Transverse colon (tissue), 4 donors: ENCODE measurements around the gene TSPO2. TPM values are rescaled to one million over a fixed set of nuclear protein-coding genes. Genes with fewer than 3 reads are reported as not detected.

Source experiments
- DNase-seq: peaks from one replicate; pipeline ENCODE4 v3.0.0-alpha.2; 2019
- H3K27ac ChIP-seq, 4 donors: fragments of 200-600 bp; sonication (generic); 2 replicates each; pipeline ENCODE4 v1.5.1; 2016 to 2018; ENCODE audit warnings: inconsistent platforms in 4 of 4
- H3K27me3 ChIP-seq: fragments of 200-600 bp; sonication (generic); 2 replicates; pipeline ENCODE4 v1.5.1; 2017; ENCODE audit warnings: inconsistent platforms
- H3K36me3 ChIP-seq, 4 donors: fragments of 200-600 bp; sonication (generic); 2 replicates each; pipeline ENCODE4 v1.5.1; 2017 to 2019; ENCODE audit warnings: inconsistent platforms in 4 of 4
- H3K4me1 ChIP-seq, 4 donors: fragments of 200-600 bp; sonication (generic); 2 replicates each; pipeline ENCODE4 v1.5.1; 2017 to 2020; ENCODE audit warnings: inconsistent platforms in 4 of 4
- H3K4me3 ChIP-seq, 4 donors: fragments of 200-600 bp; sonication (generic); 1 replicate in 1 of 4; 2 replicates in 3 of 4; pipeline versions ENCODE4 v1.5.1 to v1.6.1; 2017 to 2019; ENCODE audit warnings: inconsistent platforms in 4 of 4
- H3K9me3 ChIP-seq, 2 donors: fragments of 200-600 bp; sonication (generic); 2 replicates each; pipeline ENCODE4 v1.5.1; 2017 to 2019; ENCODE audit warnings: inconsistent platforms in 2 of 2
- CTCF ChIP-seq, 5 experiments: fragments of 200-600 bp in 3 of 5; fragments of 450-650 bp in 2 of 5; sonication (generic) in 3 of 5; IDR thresholded peaks; 1 replicate in 2 of 5; 2 replicates in 3 of 5; pipeline ENCODE4 v1.5.1; 2016 to 2017; ENCODE audit warnings: antibody characterized with exemption in 5 of 5, inconsistent platforms in 3 of 5, mild to moderate bottlenecking in 2 of 5, moderate library complexity in 1 of 5
- EP300 ChIP-seq: sonication (generic); formaldehyde crosslinking; IDR thresholded peaks from one replicate; pipeline ENCODE4 v1.6.1; 2017; ENCODE audit warnings: antibody characterized with exemption, low read depth
- POLR2A ChIP-seq: fragments of 450-650 bp; IDR thresholded peaks from one replicate; pipeline ENCODE4 v1.6.1; 2016; ENCODE audit warnings: antibody characterized with exemption, mild to moderate bottlenecking, moderate library complexity
- POLR2AphosphoS5 ChIP-seq, 3 donors: sonication (generic); formaldehyde crosslinking; IDR thresholded peaks; one replicate each; pipeline ENCODE4 v1.6.1; 2016; ENCODE audit warnings: antibody characterized with exemption in 3 of 3
- WGBS, 2 donors: methylation state at CpG; one replicate each; pipeline ENCODE4 v1.1.5; 2018; ENCODE audit warnings: low coverage in 1 of 2; 5-methylcytosine and 5-hydroxymethylcytosine counted together
- in situ Hi-C, 4 donors: fragments of 200-750 bp; cut with MboI; loops; one replicate each; pipeline versions ENCODE4 v1.15.0 to v1.15.1; 2017; ENCODE audit warnings: low sequenced_read_pairs in 3 of 4, low pct_ligation_motif_present in 1 of 4, low pct_unique_long_range_greater_than_20kb in 1 of 4
- intact Hi-C: fragments of 100-400 bp; cut with DNase I; formaldehyde crosslinking; loops from one replicate; pipeline ENCODE4 v1.15.1; 2023; ENCODE audit warnings: low total_unique reads
- total RNA-seq, 4 donors: library from RNA; depleted of rRNA; stranded (reverse); fragments of >200 nt; gene quantifications; one replicate each; pipeline ENCODE4 v1.1.0, GENCODE V29; 2016

Gene TSPO2
- total RNA-seq, 4 donors from 2014 or later = not detected

GRCh38 chr6:41027241-41027640, 15.0 kb upstream of the TSPO2 start:
- in situ Hi-C loops = loop anchor here in 3 of 4 donors (10.0 to 25.0 kb wide), 3 partner anchors 132 to 1665 kb away; no protein-coding TSS in a partner anchor
- Histone ChIP-seq H3K36me3 (no peaks in the 10 kb centered on the region), H3K4me3 (peak overlapping the region in 3 of 4 donors; percentile 34 to 52 (median 46)), H3K9me3 (no peaks in the 10 kb centered on the region), H3K27ac (peak overlapping the region in 3 of 4 donors; percentile 70 to 73 (median 71)), H3K4me1 (peaks cover 9 to 20% (median 12%) of the 10 kb centered on the region in 4 donors), H3K27me3 (no peaks in the 10 kb centered on the region)
- no peak for TF ChIP-seq POLR2A
- no peak for TF ChIP-seq CTCF (IDR thresholded peaks at IDR 0.05)
- TF ChIP-seq EP300 = no peak
- TF ChIP-seq POLR2AphosphoS5 (IDR thresholded peaks at IDR 0.05) = no peak
- WGBS, 2 donors = 40 to 42% methylated on average over 4 of the region's 4 CpGs
- intact Hi-C loops = no loop called here
- no peak for DNase-seq

GRCh38 chr6:41027799-41028560, 14.3 kb upstream of the TSPO2 start:
- Histone ChIP-seq H3K27ac (peak overlapping the region; percentile 9 to 73 (median 70)), H3K4me1 (peaks cover 9 to 20% (median 12%) of the 10 kb centered on the region in 4 donors), H3K36me3 (no peaks in the 10 kb centered on the region), H3K4me3 (peak overlapping the region; percentile 0 to 52 (median 40)), H3K9me3 (no peaks in the 10 kb centered on the region), H3K27me3 (no peaks in the 10 kb centered on the region)
- peak; percentile 26 for TF ChIP-seq POLR2A
- TF ChIP-seq EP300 = no peak
- TF ChIP-seq POLR2AphosphoS5 (IDR thresholded peaks at IDR 0.05) = peak in 2 of 3 donors; percentile 30
- TF ChIP-seq CTCF (IDR thresholded peaks at IDR 0.05) = peak; percentile 97 to 99 (median 99)
- DNase-seq = peak; percentile 88
- in situ Hi-C loops (loop anchor here in 3 of 4 donors (10.0 to 25.0 kb wide), 3 partner anchors 133 to 1666 kb away; no protein-coding TSS in a partner anchor), intact Hi-C loops (no loop called here)
- 10 to 11% methylated on average over 2 to 45 of the region's 45 CpGs for WGBS, 2 donors

- peak overlapping the region; percentile 9 to 73 (median 70) for H3K27ac ChIP-seq
- no peaks in the 10 kb centered on the region for H3K36me3 ChIP-seq
- no peaks in the 10 kb centered on the region for H3K9me3 ChIP-seq
- intact Hi-C loops = no loop called here
- in situ Hi-C loops = loop anchor here in 3 of 4 donors (10.0 to 25.0 kb wide), 3 partner anchors 134 to 1666 kb away; no protein-coding TSS in a partner anchor
- TF ChIP-seq POLR2AphosphoS5 (IDR thresholded peaks at IDR 0.05) = no peak
- no peak for TF ChIP-seq POLR2A
- TF ChIP-seq CTCF (IDR thresholded peaks at IDR 0.05) = no peak
- no peak for TF ChIP-seq EP300
- WGBS, 2 donors = 66 to 79% methylated on average over 3 to 13 of the region's 13 CpGs
- no peak for DNase-seq
- peaks cover 9 to 20% (median 12%) of the 10 kb centered on the region in 4 donors for H3K4me1 ChIP-seq
- H3K27me3 ChIP-seq = no peaks in the 10 kb centered on the region
- peak overlapping the region; percentile 0 to 52 (median 40) for H3K4me3 ChIP-seq
These were observed 13.5 kb upstream of the TSPO2 start for GRCh38 chr6:41028561-41029412.

GRCh38 chr6:41032830-41033229, 9.4 kb upstream of the TSPO2 start:
- 91% methylated on average over 15 of the region's 15 CpGs; no CpG with 5 or more reads in 1 of the 2 donors for WGBS, 2 donors
- intact Hi-C loops = loop anchor here (10.0 kb wide), 1 partner anchor 138 kb away; no protein-coding TSS in a partner anchor

More at GRCh38 chr6:41032830-41033229, 9.4 kb upstream of the TSPO2 start:
- H3K9me3 ChIP-seq = no peaks in the 10 kb centered on the region
- DNase-seq = no peak
- no peaks in the 10 kb centered on the region for H3K27me3 ChIP-seq
- H3K4me1 ChIP-seq = peaks cover 4 to 11% (median 7%) of the 10 kb centered on the region in 4 donors
- in situ Hi-C loops = loop anchor here in 2 of 4 donors (25.0 kb wide), 2 partner anchors 1046 to 1671 kb away; no protein-coding TSS in a partner anchor
- H3K36me3 ChIP-seq = no peaks in the 10 kb centered on the region
- no peak overlapping the region for H3K4me3 ChIP-seq
- no peak overlapping the region for H3K27ac ChIP-seq
- TF ChIP-seq POLR2AphosphoS5 (IDR thresholded peaks at IDR 0.05) (no peak), POLR2A (no peak), EP300 (no peak), CTCF (IDR thresholded peaks at IDR 0.05) (no peak)
